GM18526 (cell line): ENCODE results near the gene RFK.

ENCODE experiments used
- POLR2A ChIP-seq: IDR thresholded peaks from 3 replicates; pipeline ENCODE4 v1.6.1; 2011; ENCODE audit not compliant: insufficient read length; ENCODE audit errors: extremely low read depth

The RFK gene

DNA sequence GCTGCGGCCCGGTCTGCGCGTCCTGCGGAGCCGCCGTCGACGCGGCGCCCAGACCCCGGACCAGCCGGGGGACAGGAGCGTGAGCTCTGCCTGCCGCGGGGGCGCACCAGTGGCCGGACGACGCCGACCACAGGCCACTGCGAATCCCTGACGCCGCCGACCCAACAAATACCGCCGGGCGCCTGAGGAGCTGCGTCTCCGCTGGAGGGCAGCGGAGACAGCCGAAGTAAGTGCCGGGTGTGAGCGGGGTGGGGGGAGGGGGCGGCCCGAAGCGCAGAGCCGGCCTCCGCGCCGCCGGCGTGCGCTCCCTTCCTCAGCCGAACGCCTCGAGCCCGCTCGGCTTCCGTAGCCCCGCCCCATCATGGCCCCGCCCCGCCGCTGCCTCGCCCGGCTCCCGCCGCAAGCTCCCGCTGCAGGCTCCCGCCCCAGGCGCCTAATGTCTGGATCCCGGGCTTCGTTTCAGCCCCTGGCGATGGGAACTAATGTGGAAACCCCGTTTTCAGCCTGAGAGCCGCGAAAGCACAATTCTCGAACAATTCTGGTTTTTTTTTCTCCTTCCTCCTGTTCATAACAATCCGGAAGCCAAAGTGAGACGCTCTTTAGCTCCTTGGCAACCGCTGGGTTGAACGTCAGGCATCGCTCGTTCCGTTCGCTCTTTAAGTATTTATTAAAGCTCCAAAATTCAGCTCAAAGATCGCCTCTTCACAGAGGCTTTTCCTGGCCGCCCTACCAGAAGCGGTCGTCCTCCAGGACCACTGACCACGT, at the start of gene RFK:
Gene RFK, minus strand, starts transcription at position 232 of the 765 bp plus-strand sequence. CDS start 255 bp downstream, outside the sequence.
- peak; percentile 46 for TF ChIP-seq POLR2A

DNA sequence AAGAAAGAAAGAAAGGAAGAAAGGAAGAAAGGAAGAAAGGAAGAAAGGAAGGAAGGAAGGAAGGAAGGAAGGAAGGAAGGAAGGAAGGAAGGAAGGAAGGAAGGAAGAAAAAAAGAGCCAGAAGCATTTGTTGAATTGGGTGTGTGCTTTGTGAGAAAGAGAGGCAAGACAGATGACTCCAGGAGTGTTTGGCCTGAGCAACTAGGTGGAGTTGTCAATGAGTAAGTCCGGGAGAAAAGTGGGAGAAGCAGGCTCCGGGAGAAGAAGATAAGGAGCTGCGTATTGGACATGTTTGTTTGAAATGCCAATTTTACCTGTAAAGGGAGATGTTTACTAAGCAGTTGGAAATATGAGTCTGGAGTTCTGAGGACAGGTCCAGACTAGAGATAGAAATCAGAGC, 49.7 kb upstream of the RFK start:
- TF ChIP-seq POLR2A: no peak

DNA sequence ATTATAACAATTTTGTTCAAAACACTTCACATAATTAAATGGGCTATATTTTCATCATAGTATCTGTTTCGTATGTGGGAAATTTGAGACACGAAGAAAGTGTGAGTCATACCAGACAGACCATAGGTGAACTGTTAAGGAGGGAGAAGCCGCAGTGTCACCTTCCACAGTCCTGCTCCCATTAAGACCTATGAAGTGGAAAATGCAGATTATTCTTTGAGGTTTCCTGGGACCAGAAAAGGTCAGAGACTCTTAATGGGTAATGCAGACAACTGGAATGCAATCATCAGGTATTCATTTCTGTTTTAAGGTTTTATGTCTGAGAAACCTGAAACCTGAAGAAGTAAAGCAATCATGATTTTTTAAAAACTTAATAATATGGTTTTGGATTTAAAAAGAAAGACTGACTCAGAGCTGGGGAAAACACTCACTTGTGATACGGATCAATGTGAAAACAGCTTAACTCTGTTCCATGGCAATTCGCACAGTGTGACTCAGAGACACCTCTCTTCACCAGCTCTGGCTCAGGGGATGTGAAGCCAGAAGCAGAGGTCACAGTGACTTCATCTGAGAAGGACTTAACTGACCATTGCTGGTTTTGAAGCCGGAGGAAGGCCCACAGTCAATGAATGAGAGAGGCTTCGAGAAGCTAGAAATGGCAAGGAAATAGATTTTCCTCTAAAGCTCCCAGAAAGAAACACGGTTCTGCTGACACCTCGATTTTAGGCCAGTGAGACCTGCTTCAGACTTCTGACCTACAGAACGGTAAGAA, 47.5 kb upstream of the RFK start:
- no peak for TF ChIP-seq POLR2A

DNA sequence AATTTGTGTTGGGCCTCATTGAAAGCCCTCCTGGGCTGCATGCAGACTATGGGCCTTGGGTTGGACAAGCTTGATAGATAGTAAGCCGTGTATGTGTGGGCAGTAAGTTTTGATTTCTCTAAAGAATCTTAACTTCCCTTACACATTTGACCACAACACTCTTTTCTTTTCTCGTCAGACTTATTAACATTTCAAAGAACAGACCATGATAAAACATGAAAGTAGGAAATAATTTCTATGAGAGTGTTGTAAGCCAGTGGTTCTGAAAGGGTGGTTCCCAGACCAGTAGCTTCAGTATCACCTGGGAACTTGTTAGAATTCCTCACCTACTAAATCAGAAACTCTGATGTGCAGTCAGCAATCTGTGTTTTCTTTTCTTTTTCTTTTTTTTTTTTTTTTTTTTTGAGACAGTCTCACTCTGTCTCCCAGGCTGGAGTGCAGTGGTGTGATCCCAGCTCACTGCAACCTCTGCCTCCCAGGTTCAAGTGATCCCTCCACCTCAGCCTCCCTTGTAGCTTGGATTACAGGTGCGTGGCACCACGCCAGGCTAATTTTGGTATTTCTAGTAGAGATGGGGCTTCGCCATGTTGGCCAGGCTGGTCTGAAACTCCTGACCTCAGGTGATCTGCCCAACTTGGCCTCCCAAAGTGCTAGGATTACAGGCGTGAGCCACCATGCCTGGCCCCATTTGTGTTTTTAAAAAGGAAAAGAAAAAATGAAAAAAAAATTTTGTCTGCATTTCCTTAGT, 44.8 kb upstream of the RFK start:
- TF ChIP-seq POLR2A: no peak

DNA sequence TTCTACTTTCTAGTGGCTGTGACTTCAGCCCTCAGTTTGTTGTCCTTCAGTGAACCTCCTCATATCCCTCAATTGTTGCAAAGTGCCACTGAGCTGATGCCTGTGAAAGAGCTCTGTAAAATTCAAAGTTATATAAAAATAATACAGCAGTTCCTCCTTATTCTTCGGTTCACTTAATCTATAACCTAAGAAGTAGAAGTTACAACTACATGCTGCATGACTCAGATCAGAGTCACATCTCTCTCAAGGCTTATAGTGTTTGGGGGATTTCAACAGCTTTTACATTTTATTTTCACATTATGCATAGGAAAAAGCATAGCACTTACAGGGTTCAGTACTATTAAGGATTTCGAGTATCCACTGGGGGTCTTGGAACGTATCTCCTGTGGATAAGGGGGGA, 39.6 kb upstream of the RFK start:
- TF ChIP-seq POLR2A: no peak

DNA sequence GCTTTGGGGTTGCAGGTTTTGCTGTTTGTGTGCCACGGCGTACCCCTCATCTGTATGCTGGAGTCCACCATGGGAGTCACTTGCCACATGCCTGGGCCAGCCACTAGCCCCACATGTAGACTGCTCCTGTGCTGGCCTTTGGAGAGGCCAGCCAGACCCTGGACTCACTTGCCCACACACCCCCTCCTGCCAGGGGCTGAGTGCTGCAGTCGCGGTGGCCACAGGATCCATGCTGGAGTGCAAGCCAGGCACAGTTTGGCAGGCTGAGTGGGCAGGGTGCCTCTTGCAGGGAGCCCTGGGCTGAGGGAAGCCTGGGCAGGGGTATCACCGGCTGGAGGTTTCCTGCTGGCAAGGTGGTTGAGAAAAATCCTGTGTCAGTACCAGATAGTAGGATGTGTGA, 39.2 kb upstream of the RFK start:
- no peak for TF ChIP-seq POLR2A

DNA sequence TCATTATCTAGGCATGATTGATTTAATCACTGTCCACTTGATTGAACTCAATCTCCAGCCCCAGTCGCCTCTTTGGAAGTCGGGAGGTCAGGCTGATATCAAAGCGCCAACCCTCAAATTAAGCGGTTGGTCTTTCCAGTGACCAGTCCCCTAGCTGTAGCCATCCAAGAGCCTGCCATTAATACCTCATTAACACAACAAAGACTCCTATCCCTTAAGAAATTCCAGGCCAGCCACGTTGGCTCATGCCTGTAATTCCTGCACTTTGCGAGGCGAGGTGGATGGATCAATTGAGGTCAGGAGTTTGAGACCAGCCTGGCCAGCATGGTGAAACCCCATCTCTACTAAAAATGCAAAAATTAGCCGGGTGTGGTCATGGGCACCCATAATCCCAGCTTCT, 37.4 kb upstream of the RFK start:
- TF ChIP-seq POLR2A: no peak

DNA sequence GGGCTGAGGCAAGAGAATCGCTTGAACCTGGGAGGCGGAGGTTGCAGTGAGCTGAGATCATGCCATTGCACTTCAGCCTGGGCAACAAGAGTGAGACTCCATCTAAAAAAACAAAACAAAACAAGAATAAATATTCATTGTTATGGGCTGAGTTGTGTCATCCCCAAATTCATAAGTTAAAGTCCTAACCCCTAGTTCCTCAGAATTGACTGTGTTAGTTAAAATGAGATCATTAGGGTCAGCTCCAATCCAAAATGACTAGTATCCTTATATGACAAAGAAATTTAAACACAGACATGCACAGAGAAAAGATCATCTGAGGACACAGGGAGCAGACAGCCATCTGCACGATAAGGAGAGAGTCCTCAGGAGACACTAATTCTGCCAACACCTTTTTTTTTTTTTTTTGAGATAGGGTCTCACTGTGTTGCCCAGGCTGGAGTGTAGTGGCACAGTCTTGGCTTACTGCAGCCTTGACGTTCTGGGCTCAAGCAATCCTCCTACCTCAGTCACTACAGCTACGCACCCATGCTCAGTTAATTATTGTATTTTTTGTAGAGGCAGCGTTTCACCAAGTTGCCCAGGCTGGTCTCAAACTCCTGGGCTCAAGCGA, 32.7 kb upstream of the RFK start:
- TF ChIP-seq POLR2A: no peak

DNA sequence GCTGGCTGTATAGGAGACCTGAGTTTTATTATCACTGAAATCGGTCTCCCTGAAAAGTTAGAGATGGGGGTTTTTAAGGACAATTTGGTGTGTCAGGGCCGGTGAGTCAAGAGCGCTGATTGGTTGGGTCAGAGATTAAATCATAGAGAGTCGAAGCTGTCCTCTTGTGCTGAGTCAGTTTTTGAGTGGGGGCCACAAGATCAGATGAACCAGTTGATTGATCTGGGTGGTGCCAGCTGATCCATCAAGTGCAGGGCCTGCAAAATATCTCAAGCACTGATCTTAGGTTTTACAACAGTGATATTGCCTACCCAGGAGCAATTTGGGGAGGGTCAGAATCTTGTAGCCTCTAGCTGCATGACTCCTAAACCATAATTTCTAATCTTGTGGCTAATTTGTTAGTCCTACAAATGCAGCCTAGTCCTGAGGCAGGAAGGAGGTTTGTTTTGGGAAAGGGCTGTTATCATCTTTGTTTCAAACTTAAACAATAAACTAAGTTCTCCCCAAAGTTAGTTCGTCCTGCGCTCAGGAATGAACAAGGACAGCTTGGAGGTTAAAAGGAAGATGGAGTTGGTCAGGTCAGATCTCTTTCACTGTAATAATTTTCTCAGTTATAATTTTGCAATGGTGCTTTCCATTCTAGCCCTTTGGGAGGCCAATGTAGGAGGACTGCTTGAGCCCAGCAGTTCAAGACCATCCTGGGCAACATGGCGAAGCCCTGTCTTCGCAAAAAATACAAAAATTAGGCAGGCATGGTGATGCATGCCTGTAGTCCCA, 31.6 kb upstream of the RFK start:
- no peak for TF ChIP-seq POLR2A

DNA sequence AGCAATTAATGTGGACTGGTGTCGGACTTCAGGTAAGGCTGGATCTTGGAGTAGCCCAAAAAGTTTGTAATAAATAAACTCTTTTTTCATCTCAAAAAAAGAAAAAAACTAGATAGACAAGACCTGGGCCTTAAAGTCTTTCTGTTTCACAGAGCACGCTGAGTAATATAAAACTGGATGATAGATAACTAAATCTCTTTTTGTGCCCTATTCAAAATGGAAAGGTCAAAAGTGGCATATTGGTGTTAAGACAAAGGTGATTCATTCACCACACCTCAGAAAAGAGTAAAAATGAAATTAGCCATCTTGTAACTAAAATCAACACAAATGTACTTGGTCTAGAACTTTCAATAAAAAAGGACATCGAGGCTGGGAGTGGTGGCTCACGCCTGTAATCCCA, 30.3 kb upstream of the RFK start:
- TF ChIP-seq POLR2A: no peak

DNA sequence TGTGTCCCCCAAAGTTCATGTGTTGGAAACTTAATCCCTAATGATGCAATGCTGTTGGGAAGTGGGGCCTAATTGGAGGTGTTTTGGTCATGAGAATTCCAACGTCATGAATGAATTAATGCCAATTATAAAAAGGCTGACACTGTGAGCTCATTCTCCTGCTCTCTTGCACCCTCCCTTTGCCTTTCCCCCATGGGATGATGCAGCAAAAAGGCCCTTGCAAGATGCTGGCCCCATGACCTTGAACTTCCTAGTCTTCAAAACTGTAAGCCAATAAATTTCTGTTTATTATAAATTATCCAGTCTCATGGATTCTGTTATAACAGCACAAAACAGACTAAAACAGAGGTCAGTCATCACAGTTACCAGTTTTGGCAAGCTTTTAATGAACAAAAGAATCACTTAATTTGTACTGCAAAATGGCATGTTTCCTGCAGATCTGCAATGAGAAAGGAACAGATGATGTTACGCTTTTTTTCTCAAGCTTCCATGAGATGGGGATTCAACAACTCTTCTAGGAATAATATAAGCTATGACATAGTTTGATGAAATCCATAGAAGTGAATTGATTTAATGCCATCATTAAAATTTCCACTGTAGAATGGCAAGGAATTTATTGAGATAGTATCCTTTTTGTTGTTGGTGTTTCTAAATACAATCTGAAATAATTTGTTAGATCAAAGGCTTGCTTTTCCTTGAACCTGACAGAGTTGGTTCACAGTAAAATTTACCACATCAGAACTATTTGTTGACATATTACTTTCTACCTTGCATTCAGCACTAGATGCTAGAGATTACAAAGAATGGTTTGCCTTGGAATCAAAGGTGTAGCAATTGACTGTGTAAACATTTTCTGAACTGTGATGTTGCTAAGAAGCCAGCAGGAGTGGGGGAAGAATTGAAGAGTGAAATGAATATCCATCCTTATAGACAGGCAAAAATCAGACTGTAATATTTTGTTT, 29.3 kb upstream of the RFK start:
- TF ChIP-seq POLR2A: no peak

DNA sequence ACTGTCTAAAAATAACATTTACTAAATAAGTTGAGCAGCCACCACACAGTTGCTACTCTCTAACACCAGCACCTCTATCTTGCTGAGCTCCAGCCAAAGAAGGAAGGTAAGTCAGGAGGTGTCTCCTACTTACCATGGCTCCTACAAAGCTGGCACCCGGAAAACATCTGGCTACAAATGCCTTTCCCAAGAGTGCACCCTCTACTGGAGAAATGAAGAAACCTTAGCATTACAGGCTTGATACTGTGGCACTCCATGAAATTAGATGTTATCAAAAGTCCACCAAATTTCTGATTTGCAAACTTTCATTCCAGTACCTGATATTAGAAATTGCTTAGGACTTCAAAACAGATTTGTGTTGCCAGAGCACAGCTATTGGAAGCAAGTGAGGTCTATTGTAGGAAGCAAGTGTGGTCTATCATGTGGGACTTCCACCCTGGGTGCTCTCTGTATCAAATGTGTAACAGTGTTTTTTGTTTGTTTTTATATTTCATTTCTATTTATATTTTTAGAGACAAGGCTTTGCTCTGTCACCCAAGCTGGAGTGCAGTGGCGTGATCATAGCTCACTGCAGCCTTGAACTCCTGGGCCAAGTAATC, 25.7 kb upstream of the RFK start:
- no peak for TF ChIP-seq POLR2A

DNA sequence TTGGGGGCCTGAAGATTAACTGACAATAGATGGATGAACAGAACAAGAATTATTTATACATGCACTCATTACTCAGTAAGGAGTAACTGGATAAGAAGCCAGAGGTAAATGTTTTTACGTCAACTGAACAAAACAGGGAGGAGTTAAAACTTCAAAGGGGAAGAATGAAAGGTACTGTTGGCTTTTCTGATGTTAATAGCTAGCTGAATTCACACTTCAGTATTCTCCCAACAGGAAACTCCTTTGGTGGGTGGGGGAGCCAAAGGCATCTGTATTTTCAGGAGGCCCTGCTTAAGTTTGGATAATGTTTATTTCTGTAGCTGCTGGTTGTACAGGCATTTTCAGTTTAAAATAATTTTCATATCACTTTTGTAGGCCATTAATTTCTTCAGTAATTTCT, 23.2 kb upstream of the RFK start:
- TF ChIP-seq POLR2A: no peak
